Left lung (tissue), 10 donors: Measurements from ENCODE around the gene PABPN1L. TPM values are rescaled to one million over a fixed set of nuclear protein-coding genes. Genes with fewer than 3 reads are reported as not detected.
A peak's percentile ranks its signal among the peaks of the same experiment; 100 is the strongest.

Source experiments
- ATAC-seq: fragments of 200-7000 bp; cut with Tn5 transposase; one replicate; pipeline ENCODE4 v1.9.1; 2020; ENCODE audit warnings: moderate library complexity
- DNase-seq, 4 donors: peaks; one replicate each; pipeline ENCODE4 v3.0.0-alpha.2; 2013 to 2020
- H3K27ac ChIP-seq, 2 donors: fragments of 200-600 bp; sonication (generic) in 1 of 2; one replicate each; pipeline versions ENCODE4 v1.5.0 to v1.8.0; 2020 to 2021
- H3K27me3 ChIP-seq, 2 donors: fragments of 200-600 bp; sonication (generic) in 1 of 2; one replicate each; pipeline versions ENCODE4 v1.5.0 to v1.8.0; 2020 to 2021
- H3K36me3 ChIP-seq, 2 donors: fragments of 200-600 bp; sonication (generic) in 1 of 2; one replicate each; pipeline versions ENCODE4 v1.5.0 to v1.8.0; 2020 to 2021
- H3K4me1 ChIP-seq, 2 donors: fragments of 200-600 bp; one replicate each; pipeline ENCODE4 v1.8.0; 2021
- H3K4me3 ChIP-seq, 2 donors: fragments of 200-600 bp; sonication (generic) in 1 of 2; one replicate each; pipeline versions ENCODE4 v1.5.0 to v1.8.0; 2020 to 2021; ENCODE audit warnings: mild to moderate bottlenecking in 1 of 2
- H3K9me3 ChIP-seq, 2 donors: fragments of 200-600 bp; sonication (generic) in 1 of 2; one replicate each; pipeline versions ENCODE4 v1.5.0 to v1.8.0; 2020 to 2021
- intact Hi-C, 2 donors: fragments of 100-400 bp; cut with DNase I; formaldehyde crosslinking; loops; one replicate each; pipeline versions ENCODE4 v1.11.2 to v1.14.2; 2022
- polyA plus RNA-seq, 6 donors: library from polyadenylated mRNA; unstranded; fragments of 120-200 nt; gene quantifications; one replicate each; pipeline ENCODE4 v1.2.1, GENCODE V29; 2013; ENCODE audit not compliant: insufficient read length in 6 of 6
- total RNA-seq, 2 donors: library from RNA; stranded (reverse); fragmentation: NEBNext Ultra II Directional; extraction: Animal tissue kit (Norgen Biotek cat#: 25700); gene quantifications; one replicate each; pipeline ENCODE4 v1.2.1, GENCODE V29; 2021
- TF ChIP-seq, protein P1 (sequence below), 2 donors: fragments of 200-600 bp; sonication (generic) in 1 of 2; IDR thresholded peaks; one replicate each; pipeline versions ENCODE4 v1.5.0 to v1.8.0; 2021; ENCODE audit warnings: antibody characterized with exemption in 2 of 2
- donor health status: DM: no; HTN: yes; CAD: no.
- donor health status: DM: no; HTN: no; CAD: no.

The PABPN1L gene
- total and polyA plus RNA-seq, 8 donors: 0.12 TPM; not detected in 7

DNA sequence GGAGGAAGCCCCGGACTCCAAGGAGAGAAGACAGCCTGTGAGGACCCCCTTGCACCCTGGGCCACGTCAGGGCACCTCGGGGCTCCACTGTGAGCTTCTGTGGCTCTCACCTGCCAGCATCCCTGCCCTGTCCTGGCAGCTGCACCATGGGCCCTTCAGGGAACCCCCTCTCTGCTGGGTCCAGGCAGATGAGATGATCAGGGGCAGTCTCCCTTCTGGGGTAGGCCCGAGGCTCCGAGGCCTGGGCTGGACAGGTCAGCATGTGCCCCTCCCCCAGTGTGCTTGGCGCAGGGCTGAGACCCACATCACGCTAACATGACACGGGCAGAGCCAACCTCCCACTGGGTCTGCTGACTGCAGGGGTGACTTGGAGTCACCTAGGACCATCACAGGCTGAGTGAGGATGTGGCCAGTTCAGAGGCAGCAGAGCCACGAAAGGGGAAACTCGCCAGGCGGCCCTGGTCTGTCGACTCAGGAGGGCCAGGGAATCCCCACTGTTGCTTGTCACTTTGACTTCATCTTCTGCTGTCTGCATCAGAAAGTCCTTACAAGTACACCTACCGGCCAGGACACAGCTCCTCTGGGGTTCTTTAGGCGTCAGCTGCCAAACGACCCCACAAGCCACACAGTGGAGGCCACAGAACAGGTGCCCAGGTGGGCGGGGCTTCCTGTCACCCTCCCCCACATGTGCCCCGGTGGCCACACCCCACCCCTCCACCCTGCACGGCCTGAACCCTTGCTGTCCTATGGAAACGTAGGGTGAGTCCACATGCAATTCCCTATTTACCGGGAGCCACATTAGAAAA lies 12.0 kb downstream of the PABPN1L start:
- H3K27ac ChIP-seq: peak overlapping the region in 1 of 2 donors; percentile 83
- peak overlapping the region in 1 of 2 donors; percentile 4 for H3K4me3 ChIP-seq
- peaks cover 21 to 68% of the 10 kb centered on the region in 2 donors for H3K4me1 ChIP-seq
- no peak for ATAC-seq
- TF ChIP-seq, protein P1, sequence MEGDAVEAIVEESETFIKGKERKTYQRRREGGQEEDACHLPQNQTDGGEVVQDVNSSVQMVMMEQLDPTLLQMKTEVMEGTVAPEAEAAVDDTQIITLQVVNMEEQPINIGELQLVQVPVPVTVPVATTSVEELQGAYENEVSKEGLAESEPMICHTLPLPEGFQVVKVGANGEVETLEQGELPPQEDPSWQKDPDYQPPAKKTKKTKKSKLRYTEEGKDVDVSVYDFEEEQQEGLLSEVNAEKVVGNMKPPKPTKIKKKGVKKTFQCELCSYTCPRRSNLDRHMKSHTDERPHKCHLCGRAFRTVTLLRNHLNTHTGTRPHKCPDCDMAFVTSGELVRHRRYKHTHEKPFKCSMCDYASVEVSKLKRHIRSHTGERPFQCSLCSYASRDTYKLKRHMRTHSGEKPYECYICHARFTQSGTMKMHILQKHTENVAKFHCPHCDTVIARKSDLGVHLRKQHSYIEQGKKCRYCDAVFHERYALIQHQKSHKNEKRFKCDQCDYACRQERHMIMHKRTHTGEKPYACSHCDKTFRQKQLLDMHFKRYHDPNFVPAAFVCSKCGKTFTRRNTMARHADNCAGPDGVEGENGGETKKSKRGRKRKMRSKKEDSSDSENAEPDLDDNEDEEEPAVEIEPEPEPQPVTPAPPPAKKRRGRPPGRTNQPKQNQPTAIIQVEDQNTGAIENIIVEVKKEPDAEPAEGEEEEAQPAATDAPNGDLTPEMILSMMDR (IDR thresholded peaks at IDR 0.05): no peak
- no peaks in the 10 kb centered on the region for H3K9me3 ChIP-seq
- H3K27me3 ChIP-seq: no peaks in the 10 kb centered on the region
- intact Hi-C loops: no loop called here
- DNase-seq: no peak
- H3K36me3 ChIP-seq: peaks cover 0 to 32% of the 10 kb centered on the region in 2 donors

DNA sequence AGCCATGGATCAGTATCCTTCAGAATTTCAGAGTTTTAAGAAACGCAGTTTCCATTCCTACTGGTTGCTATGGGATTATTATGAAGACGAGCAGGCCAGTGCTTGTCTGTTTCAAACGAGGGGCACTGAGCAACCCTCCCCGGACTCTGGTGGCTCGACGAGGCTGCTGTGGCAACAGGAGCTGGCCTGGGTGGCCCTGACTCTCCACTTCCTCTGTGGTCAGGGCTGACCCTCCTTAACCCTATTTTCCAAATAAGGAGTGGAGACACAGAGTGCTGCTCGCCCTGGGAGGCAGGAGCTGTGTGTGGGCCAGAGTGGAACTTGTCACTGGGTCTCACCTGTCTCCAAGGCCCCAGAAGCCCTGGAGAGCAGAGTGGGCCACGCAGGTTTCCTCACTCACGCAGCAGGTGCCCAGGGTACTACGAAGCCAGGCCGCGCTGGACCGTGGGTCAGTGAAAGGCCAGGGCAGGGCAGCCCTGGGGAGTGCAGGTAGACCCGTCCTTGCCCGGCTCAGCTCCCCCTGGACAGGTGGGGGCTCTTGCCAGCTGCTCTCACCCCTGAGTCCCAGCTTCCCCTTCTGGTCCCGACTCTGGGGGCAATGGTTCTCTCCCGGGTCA lies 13.0 kb downstream of the PABPN1L start:
- H3K9me3 ChIP-seq: no peaks in the 10 kb centered on the region

DNA sequence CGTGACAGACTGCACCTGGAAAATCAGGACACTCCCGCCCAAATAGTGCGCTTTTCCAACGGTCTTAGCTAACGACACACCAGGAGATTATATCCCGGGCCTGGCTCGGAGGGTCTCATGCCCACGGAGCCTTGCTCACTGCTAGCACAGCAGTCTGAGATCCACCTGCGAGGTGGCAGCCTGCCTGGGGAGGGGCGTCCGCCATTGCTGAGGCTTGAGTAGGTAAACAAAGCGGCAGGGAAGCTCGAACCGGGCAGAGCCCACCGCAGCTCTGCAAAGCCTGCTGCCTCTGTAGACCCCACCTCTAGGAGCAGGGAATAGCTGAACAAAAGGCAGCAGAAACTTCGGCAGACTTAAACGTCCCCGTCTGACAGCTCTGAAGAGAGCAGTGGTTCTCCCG lies 14.8 kb downstream of the PABPN1L start:
- intact Hi-C loops: no loop called here
- no peak for ATAC-seq
- H3K27ac ChIP-seq: no peak overlapping the region

More for the DNA sequence above, 13.0 kb downstream of the PABPN1L start:
- Histone ChIP-seq H3K27me3 (no peaks in the 10 kb centered on the region), H3K4me3 (no peak overlapping the region), H3K36me3 (peaks cover 0 to 29% of the 10 kb centered on the region in 2 donors), H3K27ac (peak overlapping the region in 1 of 2 donors; percentile 83), H3K4me1 (peaks cover 21 to 57% of the 10 kb centered on the region in 2 donors)
- peak in 1 of 4 donors; percentile 47 for DNase-seq
- TF ChIP-seq, protein P1 (IDR thresholded peaks at IDR 0.05): no peak
- intact Hi-C loops: no loop called here
- no peak for ATAC-seq

DNA sequence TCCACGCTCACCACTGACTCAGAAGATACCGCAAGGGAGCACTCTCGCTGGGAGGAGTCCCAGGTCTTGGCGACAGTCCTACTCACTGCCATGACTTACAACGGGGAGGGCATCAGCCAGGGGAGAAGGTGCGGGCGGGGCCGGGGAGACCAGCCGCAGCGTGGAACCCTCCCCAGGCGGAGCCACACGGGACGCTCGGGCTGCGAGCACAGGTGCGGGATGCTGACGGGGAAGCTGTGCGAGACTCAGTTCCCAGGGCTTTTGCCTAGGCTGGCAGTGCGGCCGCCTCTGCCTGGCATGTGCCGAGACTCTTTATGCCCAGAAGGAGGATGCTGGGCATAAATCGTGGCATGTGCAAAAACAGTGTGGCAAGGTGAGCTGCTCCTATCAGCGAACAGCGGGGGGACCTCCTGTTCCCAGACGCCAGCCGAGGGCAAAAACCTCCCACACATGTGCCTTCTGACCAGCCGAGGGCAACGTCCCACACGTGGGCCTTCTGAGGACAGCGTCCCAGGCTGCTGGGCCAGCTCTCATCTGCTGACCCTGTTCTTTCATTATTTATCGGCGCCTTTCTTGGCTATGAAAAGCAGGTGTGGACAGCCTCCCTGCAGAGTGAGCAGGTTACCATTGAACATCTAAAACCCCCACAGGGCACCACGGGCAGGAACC lies 15.8 kb downstream of the PABPN1L start:
- DNase-seq: no peak
- no peaks in the 10 kb centered on the region for H3K27me3 ChIP-seq
- intact Hi-C loops: no loop called here
- peaks cover 0 to 40% of the 10 kb centered on the region in 2 donors for H3K36me3 ChIP-seq
- H3K9me3 ChIP-seq: no peaks in the 10 kb centered on the region
- H3K4me1 ChIP-seq: peaks cover 6 to 39% of the 10 kb centered on the region in 2 donors
- no peak overlapping the region for H3K4me3 ChIP-seq
- TF ChIP-seq, protein P1 (IDR thresholded peaks at IDR 0.05): no peak
- no peak for ATAC-seq
- H3K27ac ChIP-seq: no peak overlapping the region

More for the DNA sequence above, 14.8 kb downstream of the PABPN1L start:
- no peak for DNase-seq
- TF ChIP-seq, protein P1 (IDR thresholded peaks at IDR 0.05): no peak
- peaks cover 12 to 46% of the 10 kb centered on the region in 2 donors for H3K4me1 ChIP-seq
- H3K9me3 ChIP-seq: no peaks in the 10 kb centered on the region
- H3K36me3 ChIP-seq: peaks cover 0 to 40% of the 10 kb centered on the region in 2 donors
- no peaks in the 10 kb centered on the region for H3K27me3 ChIP-seq
- H3K4me3 ChIP-seq: no peak overlapping the region

DNA sequence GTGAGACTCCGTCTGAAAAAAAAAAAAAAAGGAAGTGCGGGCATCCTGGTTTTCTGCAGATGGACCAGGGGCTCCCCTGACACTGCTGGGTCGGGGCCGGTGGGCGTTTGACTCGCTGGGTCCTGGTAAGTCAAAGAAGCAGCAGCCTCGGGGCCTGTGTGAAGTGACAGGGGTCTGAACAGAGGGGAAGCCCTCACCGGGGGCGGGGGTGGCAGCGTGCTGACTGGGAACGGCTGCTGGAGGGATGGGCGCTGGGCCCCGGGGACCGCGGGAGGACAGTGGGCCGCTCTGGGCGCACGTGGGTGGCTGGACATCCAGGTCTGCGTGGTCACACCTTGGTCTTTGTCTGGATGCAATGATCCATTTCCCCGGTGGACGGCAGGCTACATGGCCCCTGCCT lies 17.9 kb downstream of the PABPN1L start:
- H3K27ac ChIP-seq: no peak overlapping the region
- TF ChIP-seq, protein P1 (IDR thresholded peaks at IDR 0.05): no peak

More for the DNA sequence above, 17.9 kb downstream of the PABPN1L start:
- Histone ChIP-seq H3K27me3 (no peaks in the 10 kb centered on the region), H3K9me3 (no peaks in the 10 kb centered on the region), H3K36me3 (peaks cover 0 to 44% of the 10 kb centered on the region in 2 donors), H3K4me3 (no peak overlapping the region), H3K4me1 (peaks cover 4 to 18% of the 10 kb centered on the region in 2 donors)
- intact Hi-C loops: no loop called here
- ATAC-seq (no peak), DNase-seq (no peak)
